Urinary bladder (tissue), 4 donors: ENCODE measurements around the gene FBXO2. TPM values are rescaled to one million over a fixed set of nuclear protein-coding genes. Genes with fewer than 3 reads are reported as not detected.

Source experiments
- DNase-seq: peaks from one replicate; pipeline ENCODE4 v3.0.0-alpha.2; 2015; ENCODE audit errors: extremely low spot score
- H3K27ac ChIP-seq: one replicate; pipeline ENCODE4 v1.5.1; 2013; ENCODE audit warnings: low read depth, mild to moderate bottlenecking, moderate library complexity
- H3K36me3 ChIP-seq: one replicate; pipeline ENCODE4 v1.6.1; 2013; ENCODE audit warnings: mild to moderate bottlenecking, moderate library complexity; ENCODE audit not compliant: insufficient read depth
- H3K4me1 ChIP-seq: one replicate; pipeline ENCODE4 v1.6.1; 2013; ENCODE audit warnings: mild to moderate bottlenecking, moderate library complexity; ENCODE audit not compliant: insufficient read depth
- H3K4me3 ChIP-seq: one replicate; pipeline ENCODE4 v1.5.1; 2013; ENCODE audit warnings: low read depth, low read length
- WGBS: extraction: QIAGEN DNeasy Blood & Tissue Kit; methylation state at CpG from one replicate; pipeline ENCODE4 v1.1.7; 2013; 5-methylcytosine and 5-hydroxymethylcytosine counted together
- polyA plus RNA-seq: library from polyadenylated mRNA; stranded (reverse); fragments of 200-250 nt; gene quantifications from one replicate; pipeline ENCODE4 v1.2.3, GENCODE V29; 2013
- total RNA-seq: library from RNA; depleted of rRNA; stranded (reverse); fragments of >200 nt; gene quantifications from one replicate; pipeline ENCODE4 v1.2.3, GENCODE V29; 2014
- donor health status: healthy with polysubstance abuse.
- donor health status: healthy.

Gene FBXO2
- total and polyA plus RNA-seq, 2 donors = 0.42 to 5.5 TPM

DNA sequence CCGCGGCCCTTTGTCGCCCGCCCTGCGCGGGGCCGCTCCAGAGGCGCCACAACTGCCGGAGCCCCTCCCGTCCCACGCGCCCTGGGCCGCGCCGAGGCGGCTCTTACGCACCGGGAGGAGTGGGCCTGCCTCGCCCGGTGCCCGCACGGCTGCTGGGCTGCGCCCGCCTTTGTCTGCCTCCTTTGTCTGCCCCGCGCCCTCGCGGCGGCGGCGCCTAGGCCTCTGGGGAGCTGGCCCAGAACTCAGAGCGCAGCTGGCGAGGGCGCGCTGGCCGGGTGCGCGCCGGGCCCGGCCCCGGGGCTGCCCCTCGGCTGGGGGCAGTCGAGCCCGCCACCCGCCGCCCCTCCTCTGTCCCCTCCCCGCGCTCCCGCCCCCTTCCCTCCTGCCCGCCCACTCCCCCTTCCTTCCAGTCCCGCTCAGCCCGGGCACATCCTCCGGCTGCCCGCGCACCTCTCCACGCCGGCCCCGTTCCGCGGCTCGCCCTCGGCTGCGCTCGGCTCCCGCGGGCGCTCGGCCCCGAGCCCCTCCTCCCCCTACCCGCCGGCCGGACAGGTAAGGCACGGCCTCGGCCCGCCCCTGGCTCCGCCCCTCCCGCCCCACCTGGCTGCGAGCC, 37.2 kb upstream of the FBXO2 start, which contains the start of gene DRAXIN:
Gene DRAXIN, plus strand, starts transcription at position 409 of the 613 bp plus-strand sequence. CDS start 14,549 bp downstream, outside the sequence.
- Histone ChIP-seq H3K36me3 (no peaks in the 10 kb centered on the region), H3K4me3 (peak within 1 kb of the TSS; percentile 20), H3K27ac (no peak within 1 kb of the TSS), H3K4me1 (peaks cover 3% of the 10 kb centered on the region)
- DNase-seq = no peak
- under 1% methylated on average over 74 of the region's 78 CpGs for WGBS

DNA sequence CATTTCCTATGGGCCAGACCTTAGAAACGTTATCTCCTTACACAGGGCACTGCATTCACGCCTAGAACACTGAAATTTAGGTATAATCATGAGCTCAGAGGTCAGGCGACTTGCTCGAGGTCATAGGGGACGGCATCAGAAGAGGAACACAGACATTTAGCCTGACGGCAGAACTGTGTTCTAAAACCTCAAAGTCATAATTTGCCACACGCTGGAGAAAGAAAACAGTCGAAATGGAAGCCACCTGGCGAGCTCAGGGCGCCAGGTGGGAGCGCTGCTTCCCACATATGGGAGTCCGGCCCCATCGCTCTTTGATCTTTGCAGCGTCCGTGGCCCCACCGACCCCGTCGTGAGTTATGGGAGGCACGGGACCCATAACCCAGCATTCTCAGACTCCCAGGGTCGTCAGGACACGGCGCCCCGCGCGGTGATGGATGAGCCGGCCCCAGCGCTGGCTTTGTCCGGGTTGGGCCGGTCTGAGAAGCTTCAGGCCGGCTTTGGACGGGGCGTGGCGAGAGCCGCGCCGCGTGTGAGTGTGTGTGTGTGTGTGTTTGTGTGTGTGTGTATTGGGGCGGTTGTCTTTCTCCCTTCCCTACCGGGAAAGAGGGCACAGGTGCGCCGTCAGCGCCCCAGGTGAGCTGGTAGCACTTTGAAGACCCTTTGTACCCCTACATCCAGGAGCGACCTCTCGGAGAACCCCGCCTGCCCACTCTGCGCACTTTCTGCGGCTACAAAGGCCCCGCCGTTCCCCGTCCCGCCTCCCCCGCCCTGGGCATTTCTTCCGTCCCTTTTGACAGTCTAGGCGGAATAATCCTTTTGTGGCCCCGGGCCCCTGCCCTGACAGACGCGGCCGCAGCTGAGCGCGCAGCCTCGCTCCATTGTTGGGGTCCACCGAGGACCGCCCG, 36.4 kb upstream of the FBXO2 start:
- Histone ChIP-seq H3K4me3 (peak overlapping the region; percentile 20), H3K36me3 (no peaks in the 10 kb centered on the region), H3K4me1 (peaks cover 3% of the 10 kb centered on the region), H3K27ac (no peak overlapping the region)
- no peak for DNase-seq
- WGBS = 3% methylated on average over 64 of the region's 64 CpGs

DNA sequence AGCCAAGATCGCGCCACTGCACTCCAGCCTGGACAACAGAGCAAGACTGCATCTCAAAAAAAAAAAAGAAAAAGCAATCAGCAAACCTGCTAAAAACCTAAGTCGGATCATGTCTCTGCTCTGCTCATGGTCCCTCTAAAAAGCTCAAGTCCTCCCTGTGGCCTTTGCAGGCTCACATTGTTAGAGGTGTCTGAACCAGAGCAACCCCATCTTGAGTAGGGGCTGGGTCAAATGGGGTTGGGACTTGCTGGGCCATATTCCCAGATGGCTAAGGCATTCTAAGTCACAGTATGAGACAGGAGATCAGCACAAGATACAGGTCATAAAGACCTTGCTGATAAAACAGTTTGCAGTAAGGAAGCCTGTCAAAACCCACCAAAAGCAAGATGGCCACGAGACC, 34.3 kb upstream of the FBXO2 start:
- Histone ChIP-seq H3K4me3 (no peak overlapping the region), H3K4me1 (peaks cover 3% of the 10 kb centered on the region), H3K36me3 (no peaks in the 10 kb centered on the region), H3K27ac (no peak overlapping the region)
- 92% methylated on average over 4 of the region's 4 CpGs for WGBS
- no peak for DNase-seq

DNA sequence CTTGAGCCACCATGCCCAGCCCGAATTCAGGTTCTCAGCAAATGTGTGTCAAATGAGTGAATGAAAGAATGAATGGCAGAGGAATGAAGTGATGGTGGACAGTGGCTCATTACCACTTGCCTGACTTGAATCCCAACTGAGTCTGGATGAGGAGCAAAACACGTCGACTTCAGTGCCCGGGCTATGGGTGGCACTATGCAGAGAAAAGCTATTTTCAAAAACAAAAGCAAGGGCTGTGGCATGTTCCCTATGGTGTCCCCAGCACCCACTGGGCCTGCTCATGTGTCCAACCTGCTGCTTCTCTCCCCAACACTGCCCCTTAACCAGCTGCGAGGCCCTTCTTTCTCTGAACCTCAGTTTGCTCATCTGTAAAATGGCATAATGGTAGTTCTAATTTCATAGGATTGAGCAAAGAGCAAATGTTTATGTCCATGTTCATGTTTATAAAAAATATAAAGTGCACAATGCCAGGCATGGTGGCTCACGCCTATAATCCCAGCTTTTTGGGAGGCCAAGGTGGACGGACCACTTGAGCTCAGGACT, 31.1 kb upstream of the FBXO2 start:
- no peak for DNase-seq
- H3K4me3 ChIP-seq = no peak overlapping the region
- peaks cover 2% of the 10 kb centered on the region for H3K4me1 ChIP-seq
- no peaks in the 10 kb centered on the region for H3K36me3 ChIP-seq
- H3K27ac ChIP-seq = no peak overlapping the region
- 91% methylated on average over 7 of the region's 7 CpGs for WGBS

DNA sequence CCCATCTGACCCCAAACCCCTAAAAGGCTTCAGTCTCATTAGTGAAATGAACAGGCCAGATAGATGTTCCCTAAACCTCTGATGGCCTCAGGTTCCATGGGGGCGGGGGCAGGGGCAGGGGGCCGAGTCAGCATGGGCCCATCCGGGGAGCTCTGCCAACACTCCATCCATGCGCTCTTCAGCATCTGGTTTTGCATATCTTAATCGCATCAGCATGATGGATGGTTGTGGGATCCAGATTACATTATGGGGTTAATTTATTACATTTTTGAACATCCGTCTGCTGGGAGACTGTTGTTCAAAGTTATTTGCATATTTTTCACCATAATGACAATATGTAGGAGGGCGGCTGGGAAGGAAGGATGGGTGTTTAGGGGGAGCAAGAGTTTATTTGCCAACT, 29.8 kb upstream of the FBXO2 start:
- WGBS = 51% methylated on average over 7 of the region's 7 CpGs
- DNase-seq = no peak
- Histone ChIP-seq H3K36me3 (no peaks in the 10 kb centered on the region), H3K27ac (no peak overlapping the region), H3K4me1 (peaks cover 2% of the 10 kb centered on the region), H3K4me3 (no peak overlapping the region)

DNA sequence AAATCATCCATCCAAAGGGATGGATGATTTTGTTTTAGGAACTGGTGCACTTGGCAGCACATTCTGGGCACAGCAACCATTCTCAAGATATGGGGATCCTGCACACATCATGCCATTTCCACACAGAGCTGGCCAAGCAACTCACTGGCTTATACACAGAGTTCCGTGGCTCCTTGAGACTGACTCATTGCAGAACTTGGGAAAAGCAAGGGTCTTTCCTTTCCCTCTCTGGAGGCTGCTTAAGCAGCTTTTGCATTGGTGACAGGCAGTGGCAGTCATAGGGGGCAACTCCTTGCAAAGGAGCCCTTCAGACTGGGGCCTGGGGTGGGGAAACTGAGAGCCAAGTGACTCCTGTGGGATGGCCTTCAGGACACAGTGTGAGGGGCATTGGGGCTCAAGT, 28.6 kb upstream of the FBXO2 start:
- H3K27ac ChIP-seq = no peak overlapping the region
- H3K4me1 ChIP-seq = peaks cover 2% of the 10 kb centered on the region
- no peak overlapping the region for H3K4me3 ChIP-seq
- DNase-seq = no peak
- H3K36me3 ChIP-seq = no peaks in the 10 kb centered on the region
- WGBS = 37% methylated on average over 1 of the region's 1 CpG

DNA sequence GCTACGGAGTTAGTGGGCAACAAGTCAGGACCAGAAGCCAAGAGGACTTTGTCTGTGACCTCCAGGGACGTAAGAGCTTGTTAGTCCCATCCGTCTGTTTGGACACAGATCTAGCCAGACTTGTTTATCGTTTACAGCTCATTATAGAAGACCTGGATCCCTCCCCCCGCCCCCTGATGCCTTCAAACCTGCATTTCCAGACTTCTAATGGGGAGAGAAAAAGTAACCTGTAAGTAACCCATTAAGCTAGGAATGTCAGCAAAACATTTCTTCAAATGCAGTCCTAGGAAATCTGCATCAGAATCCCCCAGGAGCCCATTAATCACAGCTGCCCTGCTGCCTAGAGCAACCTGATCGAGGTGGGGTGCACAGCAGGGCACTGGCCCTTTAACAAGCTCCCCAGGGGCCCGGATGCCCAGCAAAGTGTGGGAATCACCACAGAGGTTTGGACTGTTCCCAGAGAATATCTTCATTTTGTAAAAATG, 28.1 kb upstream of the FBXO2 start:
- H3K4me1 ChIP-seq = peaks cover 2% of the 10 kb centered on the region
- 42% methylated on average over 7 of the region's 7 CpGs for WGBS
- H3K27ac ChIP-seq = no peak overlapping the region
- H3K4me3 ChIP-seq = no peak overlapping the region
- no peaks in the 10 kb centered on the region for H3K36me3 ChIP-seq
- no peak for DNase-seq

DNA sequence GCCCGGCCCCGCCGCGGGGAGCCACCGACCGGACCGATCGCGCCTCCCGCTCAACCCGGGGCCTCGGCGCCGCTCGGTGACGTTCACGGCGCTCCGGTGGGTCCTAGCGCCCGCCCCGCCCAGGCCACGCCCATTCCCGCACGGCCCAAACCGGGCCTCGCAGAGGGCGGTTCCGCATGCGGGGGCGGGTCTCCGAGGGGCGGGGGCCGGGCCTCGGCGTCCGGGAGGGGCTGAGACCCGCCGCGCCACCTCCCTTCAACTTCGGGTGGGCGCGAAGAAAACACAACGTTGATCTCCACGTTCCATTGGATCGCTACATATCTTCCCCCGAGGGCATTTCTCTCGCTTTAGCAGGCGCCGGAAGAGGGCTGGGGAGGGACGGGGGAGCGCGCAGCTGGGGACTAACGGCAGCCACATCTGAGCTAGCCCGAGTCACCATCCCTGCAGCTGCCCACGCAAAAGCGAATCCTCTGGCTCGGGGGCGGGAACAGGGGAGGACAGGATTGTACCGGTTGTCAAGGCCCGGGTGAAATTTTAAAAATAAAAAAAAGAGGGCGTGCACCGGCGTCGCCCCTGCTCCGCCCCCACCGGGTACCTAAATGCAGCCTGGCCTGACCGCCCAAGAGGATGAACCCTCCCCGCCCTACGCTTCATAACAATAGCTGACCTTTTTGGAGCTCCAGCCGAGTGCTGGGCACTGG, 27.0 kb upstream of the FBXO2 start, which contains the start of gene MAD2L2:
Gene MAD2L2, minus strand, starts transcription at position 78 of the 701 bp plus-strand sequence. CDS start 547 bp downstream, outside the sequence.
- DNase-seq = no peak
- Histone ChIP-seq H3K4me3 (peak within 1 kb of the TSS; percentile 61), H3K36me3 (no peaks in the 10 kb centered on the region), H3K4me1 (peaks cover 2% of the 10 kb centered on the region), H3K27ac (peak within 1 kb of the TSS; percentile 73)
- WGBS = under 1% methylated on average over 71 of the region's 71 CpGs

DNA sequence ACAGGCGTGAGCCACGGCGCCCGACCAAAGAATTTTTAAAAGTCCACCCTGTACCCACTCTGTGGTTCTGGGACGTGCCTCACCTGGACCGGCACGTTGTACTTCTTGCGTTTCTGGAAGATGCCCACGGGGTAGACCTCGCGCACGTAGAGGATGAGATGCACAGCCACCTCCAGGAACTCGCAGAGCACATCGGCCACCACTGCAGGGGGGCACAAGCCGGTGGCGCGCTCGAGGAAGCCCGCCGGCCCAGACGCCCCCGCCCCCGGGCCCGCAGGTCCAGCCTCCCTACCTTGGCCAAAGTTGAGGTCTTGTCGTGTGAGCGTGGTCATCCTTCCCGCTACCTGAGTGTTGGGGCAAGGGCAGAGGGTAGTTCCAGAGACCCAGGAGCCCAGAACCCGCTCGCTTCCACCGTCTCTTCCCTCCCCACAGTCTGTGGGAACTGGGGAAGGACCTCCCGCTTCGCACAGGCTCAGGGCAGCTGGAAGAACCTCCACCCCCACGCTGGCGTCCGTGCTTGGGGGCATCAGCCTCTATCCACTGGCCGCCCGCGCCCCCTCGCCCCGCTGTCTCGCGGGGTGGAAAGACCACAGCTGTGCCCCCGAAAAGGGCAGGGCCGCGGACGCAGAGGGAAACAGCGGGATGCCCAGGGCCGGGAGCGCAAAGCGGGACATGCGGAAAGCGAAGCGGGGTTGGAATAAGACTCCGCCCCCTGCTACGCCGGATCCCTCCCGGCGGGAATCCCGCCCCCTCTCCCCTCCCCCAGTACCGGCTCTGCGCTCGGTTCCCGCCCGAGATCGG, 26.2 kb upstream of the FBXO2 start:
- peak overlapping the region; percentile 61 for H3K4me3 ChIP-seq
- no peak for DNase-seq
- 4% methylated on average over 65 of the region's 65 CpGs for WGBS

DNA sequence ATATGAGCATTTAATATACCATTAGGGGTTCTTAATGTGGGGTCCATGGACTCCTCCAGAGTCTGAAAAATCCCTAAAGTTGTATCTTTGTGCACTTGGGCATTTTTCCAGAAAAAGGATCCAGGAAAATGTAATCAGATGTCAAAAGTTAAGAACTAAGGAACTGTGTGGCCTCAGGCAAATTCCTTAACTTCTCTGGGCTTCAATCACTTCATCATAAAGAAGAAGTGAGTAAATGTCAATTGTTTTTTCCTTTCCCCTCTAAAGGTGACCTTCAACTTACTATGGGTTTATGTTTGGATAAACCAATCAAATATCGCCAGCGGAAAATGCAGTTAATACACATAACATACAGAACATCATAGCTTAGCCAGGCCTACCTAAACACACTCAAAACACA, 24.2 kb upstream of the FBXO2 start:
- 100% methylated on average over 2 of the region's 2 CpGs for WGBS
- no peak for DNase-seq
- no peak overlapping the region for H3K4me3 ChIP-seq

More for the DNA sequence above, 26.2 kb upstream of the FBXO2 start:
- Histone ChIP-seq H3K27ac (peak overlapping the region; percentile 73), H3K4me1 (peaks cover 2% of the 10 kb centered on the region), H3K36me3 (no peaks in the 10 kb centered on the region)

DNA sequence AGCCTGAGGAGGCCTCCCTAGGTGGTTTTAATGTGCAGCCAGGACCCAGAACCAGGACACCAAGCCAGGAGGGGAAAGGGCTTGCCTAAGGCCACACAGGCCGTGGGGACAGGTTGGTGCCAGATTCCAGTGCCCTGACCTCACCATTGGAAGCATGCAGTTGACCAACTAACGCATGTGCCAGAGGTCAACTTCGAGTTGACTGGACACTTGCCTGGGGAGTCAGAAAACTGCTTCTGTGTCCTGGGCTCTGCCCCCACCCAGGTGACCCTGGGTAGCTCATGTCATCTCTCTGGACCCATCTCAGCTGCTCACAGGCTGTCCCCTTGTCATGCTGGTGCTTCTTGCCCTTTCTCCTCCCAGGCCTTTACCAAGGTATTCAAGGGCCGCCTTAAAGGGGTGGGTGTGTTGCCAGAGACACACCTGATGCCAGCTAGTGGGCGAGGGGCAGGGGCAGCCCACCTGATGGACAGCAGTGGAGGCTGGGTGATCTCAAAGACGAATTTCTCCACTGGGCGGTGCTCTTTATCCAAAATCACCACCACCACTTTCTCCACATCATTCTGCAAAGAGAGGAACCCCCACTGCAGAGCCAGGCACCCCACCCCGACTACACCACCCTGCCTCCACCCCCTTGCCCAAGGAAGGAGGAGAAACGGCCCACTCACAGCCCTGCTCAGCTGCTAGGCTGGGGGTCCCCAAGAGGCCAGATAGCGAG, 22.3 kb upstream of the FBXO2 start:
- Histone ChIP-seq H3K4me3 (no peak overlapping the region), H3K27ac (no peak overlapping the region), H3K4me1 (no peaks in the 10 kb centered on the region), H3K36me3 (no peaks in the 10 kb centered on the region)
- WGBS = 86% methylated on average over 10 of the region's 10 CpGs
- DNase-seq = no peak

More for the DNA sequence above, 24.2 kb upstream of the FBXO2 start:
- Histone ChIP-seq H3K27ac (no peak overlapping the region), H3K36me3 (no peaks in the 10 kb centered on the region), H3K4me1 (peaks cover 2% of the 10 kb centered on the region)

DNA sequence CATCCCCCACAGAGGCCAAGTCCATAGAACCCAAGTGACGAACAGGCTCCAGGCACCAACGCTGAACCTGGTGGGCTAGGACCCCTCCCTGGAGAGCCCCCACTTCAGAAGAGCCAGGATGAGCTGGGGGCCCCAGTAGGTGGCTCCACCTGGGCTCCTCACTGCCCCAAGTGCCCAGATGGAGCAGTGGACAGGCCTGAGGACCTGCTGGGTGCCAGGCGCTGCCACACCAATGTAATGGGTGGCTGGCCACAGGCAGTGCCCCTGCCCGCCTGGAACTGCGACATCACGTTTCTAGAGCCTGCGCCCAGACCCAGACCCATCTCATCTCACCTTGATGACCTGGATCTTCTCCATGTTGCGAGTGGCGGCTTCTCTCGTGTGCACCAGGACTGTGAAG, 21.1 kb upstream of the FBXO2 start:
- Histone ChIP-seq H3K4me1 (no peaks in the 10 kb centered on the region), H3K4me3 (no peak overlapping the region), H3K36me3 (no peaks in the 10 kb centered on the region), H3K27ac (no peak overlapping the region)
- DNase-seq = no peak
- WGBS = 97% methylated on average over 10 of the region's 10 CpGs
